PC-3 (cell line): Measurements from ENCODE around the gene ATG9A.

Source experiments
- EZH2 ChIP-seq: fragments of 300-600 bp; sonication (generic); IDR thresholded peaks from one replicate; pipeline ENCODE4 v1.6.1; 2017; ENCODE audit warnings: antibody characterized with exemption, mild to moderate bottlenecking, low read length; ENCODE audit not compliant: unreplicated experiment
- EZH2phosphoT487 ChIP-seq: fragments of 300-600 bp; sonication (generic); IDR thresholded peaks from 2 replicates; pipeline ENCODE4 v1.6.1; 2018; ENCODE audit warnings: mild to moderate bottlenecking, antibody characterized with exemption, low read length, borderline replicate concordance
- TF ChIP-seq, protein P1 (sequence below): fragments of 300-600 bp; sonication (generic); conservative IDR thresholded peaks from 2 replicates; pipeline ENCODE4 v1.5.1; 2017; ENCODE audit warnings: antibody characterized with exemption, low read depth, mild to moderate bottlenecking, low read length

DNA sequence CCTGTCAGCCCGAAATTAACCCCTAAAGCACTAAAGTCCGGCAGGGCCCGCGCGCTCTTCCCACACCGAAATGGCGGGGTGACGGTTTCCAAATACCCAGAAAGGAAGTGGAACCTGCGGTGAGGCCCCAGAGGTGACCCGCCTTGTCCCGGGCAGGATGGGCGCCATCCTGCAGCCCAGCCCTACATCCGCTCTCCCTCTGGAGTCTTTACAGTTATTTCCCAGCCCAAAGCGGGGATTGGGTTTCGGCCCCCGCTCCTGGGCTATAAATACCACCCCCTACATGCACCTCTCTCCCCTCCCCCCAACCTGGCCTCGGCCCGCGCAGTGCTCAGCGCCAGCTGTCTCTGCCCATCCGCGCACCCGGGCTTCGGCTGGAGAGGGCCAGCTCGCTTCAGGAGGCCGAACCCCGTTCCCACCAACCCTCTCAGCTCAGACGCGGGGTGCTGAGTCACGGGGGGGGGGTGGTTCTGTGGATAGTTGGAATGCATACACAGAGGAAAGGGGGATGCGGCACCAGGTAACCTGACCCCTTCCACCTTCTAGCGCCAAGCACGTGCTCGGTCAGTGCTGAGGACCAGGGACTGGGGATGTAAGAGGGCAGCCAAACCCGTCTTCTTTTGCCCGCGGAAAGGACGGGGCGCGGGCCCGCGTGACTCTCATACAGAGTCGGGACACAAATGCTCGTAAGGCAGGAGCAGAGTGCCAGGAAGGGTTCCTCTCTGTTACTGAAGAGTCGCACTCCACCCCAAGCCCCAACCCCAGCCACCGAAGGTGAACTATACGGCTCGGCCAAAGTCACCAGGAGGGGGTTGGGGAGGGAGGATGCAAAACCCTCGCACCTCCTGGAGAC, 23.7 kb upstream of the ATG9A start, which contains the start of gene TUBA4B:
- TF ChIP-seq EZH2 = no peak
- TF ChIP-seq, protein P1, sequence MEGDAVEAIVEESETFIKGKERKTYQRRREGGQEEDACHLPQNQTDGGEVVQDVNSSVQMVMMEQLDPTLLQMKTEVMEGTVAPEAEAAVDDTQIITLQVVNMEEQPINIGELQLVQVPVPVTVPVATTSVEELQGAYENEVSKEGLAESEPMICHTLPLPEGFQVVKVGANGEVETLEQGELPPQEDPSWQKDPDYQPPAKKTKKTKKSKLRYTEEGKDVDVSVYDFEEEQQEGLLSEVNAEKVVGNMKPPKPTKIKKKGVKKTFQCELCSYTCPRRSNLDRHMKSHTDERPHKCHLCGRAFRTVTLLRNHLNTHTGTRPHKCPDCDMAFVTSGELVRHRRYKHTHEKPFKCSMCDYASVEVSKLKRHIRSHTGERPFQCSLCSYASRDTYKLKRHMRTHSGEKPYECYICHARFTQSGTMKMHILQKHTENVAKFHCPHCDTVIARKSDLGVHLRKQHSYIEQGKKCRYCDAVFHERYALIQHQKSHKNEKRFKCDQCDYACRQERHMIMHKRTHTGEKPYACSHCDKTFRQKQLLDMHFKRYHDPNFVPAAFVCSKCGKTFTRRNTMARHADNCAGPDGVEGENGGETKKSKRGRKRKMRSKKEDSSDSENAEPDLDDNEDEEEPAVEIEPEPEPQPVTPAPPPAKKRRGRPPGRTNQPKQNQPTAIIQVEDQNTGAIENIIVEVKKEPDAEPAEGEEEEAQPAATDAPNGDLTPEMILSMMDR = no peak
- TF ChIP-seq EZH2phosphoT487 = no peak
